Body of pancreas (tissue), 4 donors: ENCODE data around the gene MRTFA.

Source experiments
- CTCF ChIP-seq, 7 experiments: fragments of 450-650 bp in 4 of 7; fragments of 200-600 bp in 3 of 7; sonication (generic) in 3 of 7; IDR thresholded peaks; one replicate each; pipeline ENCODE4 v1.5.1; 2016 to 2019; ENCODE audit warnings: antibody characterized with exemption in 7 of 7
- POLR2A ChIP-seq, 3 donors: fragments of 450-650 bp; IDR thresholded peaks; one replicate each; pipeline ENCODE4 v1.6.1; 2016; ENCODE audit warnings: antibody characterized with exemption in 3 of 3, mild to moderate bottlenecking in 2 of 3

- TF ChIP-seq CTCF (IDR thresholded peaks at IDR 0.05) (no peak), POLR2A (IDR thresholded peaks at IDR 0.05) (no peak)
Measured at GRCh38 chr22:40637183-40638150, 948 bp upstream of the MRTFA start.
